ENCODE data around the gene OTX2.

Gene OTX2

DNA sequence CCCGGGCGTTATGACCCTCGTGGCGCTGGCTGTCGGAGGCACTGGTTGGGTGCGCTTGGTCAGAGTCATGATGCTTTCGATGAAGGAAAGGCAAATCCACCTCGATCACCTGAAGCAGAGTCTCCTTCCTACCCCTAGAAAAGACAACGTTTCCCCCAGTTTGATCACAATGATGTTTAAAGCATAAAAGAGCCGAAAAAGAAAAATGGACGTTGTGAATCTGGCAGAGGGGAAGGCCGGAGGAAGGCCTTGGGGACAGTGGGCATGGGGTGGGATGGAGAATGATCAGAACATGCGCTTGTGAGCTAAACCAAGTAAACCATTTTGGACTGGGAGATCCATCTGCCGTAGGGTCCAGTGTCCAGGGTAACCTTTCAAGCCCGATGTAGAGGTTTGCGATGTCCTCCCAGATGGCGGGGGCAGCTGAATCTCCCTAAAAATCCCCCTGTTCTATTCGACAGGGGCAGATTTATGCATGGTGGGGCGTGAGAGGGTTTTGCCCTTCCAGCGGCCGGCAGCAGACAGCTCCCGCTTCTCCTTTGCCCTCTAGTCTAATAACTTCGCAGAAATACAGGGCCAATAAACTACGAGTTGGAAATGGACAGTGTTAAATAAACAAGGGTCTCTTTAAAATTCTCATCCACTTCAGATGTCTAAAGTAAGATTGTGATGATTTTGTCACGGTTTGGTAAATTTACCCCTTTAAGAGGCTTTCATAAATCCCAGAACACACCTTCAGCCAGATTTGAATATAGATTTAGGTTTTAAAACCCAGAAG lies 2.3 kb upstream of the OTX2 start:
- no peak for DNase-seq (ENCODE audit: low read depth)

DNA sequence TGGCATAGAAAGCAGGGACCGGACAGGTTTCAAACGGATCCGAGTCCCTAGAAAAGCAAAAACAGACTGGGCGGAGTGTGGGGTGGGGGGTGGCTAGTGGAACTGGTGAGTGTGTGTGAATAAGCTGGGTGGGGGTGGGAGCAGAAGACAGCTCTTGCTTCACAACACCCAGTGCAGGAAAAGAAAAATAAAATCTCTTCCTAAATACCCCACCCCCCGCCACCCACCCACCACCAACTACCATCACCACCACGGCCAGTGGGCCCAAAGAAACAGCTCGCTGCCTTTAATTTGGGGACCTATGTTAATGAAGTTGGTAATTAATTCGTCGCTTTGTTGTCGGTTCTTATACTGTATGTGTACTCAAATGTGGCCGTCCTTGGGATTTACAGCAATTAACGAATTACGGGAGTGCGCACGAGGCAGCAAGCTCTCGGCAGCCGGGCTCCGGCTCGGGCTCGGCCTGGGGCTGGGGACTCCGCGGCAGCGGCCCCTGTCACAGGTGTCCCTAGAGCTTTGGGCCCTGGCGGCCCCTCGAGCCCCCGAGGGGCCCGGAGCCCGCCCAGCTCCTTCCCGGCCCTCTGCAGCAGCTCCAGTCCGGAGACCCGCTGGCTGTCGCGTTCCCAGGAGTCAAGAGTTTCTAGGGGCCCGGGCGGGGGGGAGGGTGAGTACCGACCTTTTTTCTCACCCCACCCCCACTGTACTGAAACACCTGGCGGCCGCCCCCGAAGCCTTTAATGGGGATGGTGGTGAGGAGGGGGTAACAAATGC lies 1.5 kb upstream of the OTX2 start:
- DNase-seq (ENCODE audit: low read depth), result no peak

DNA sequence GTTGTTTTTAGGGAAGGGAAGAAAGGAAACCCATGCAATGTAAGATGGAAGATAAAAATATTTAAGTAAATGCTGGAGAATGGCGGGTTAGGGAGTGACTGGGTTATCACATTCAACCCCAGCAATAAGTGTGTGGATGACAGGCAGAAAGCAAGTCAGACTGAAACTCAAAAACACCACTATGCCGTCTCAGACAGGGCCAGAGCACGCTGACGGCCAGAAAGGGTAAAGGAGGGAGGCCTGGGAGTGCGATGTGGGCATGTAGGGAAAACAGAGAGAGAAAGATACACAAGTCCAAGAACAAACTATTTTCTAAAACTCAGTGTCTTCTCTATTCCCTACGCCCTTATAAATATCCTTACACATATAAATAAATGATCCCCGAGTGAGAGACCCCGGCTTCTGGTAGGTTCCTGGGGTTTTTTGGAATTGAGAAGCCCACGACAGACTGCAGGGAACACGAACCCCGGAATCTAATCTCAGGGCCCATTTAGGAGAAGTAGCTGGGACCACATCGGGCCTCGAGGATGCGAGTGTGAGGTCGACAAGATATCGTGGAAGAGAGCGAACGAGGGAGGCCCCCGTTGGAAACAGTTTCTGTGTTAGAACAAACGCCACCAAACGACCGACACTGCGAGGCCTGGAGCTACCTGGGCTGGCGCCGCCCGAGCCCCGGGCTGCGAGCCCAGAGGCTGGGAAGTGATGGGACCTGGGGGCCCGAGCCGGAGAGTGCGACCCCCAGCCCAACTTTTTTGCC lies 735 bp upstream of the OTX2 start:
- DNase-seq (ENCODE audit: low read depth), result no peak

DNA sequence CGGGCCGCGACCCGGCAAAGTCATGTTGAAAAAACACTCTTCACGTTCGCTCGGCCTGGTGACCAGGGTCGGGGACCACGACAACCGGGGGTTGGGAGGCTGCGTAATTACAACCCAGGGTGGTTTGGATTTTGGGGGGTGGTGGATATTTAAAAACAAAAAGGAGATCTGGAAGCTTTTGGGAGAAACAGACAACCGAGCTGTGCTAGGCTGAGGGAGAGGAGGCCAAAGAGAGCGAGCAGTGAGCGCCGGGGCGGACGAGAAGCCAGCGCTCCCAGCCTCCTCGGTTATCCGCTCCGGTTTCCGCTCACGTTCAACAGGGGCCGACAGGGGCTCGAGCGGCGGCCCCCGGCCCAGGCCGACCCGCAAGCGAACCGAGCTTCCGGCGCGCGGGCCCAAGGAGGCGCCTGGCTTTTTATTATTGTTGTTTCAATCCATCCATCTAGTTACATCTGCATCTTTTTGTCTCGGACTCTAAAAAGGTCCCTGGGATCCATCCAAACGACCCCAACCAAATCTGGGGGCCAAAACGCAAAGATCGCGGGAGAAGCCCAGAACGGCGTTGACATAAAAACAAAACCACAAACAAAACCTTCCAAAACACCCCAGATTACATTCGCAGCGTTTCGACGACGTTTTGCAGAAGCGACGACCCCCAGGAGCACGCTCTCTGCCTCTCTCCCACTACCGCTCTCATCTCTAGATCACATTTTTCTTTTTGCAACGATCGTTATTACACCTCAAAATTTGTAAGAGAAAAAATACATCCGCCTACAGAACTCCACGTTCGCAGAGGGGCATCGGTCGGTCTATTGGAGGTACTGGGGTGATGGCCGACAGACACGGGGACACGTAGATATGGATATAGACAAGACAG lies 771 bp downstream of the OTX2 start:
- DNase-seq (ENCODE audit: low read depth), result no peak

DNA sequence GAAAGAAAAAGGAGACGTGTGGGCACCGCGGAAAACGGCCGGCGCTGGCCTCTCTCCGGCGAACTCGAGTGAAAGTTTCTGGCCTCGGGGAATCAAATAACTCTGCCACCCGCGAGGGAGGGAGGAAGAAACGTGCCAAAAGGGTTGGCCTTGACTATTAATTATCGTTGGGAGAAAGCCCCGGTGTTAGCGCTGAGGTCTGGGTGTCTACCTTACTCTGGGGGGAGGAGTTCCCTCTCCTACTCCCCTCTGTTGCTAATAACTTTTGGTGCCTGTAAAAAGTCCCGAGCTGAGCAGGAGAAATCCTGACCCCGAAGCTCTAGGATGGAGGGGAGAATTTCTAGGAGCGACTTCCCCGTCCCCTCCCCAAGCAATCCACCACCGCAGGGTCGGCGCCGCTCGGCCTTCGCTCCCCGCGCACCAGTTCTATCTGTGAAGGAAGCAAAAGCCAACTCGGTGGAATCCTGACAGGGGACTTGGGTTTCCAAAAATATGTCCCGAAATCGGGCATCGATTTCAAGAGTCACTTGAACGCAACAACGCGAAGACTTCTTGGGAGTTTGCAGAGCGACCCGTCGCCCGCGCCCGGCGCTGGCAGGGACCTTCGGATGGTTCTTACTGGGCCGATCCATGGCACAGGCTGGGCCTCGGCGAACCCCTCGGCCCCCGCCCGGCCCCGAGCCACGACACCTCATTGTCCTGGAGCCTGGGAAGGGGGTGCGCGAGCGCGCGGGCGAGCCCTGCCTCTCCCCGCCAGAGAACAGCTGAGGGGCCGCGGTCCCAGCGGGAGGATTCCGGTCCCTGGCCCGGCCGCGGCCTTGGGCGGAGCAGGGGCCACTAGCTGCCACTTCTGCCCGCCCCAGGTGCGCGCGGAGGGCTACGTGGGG lies 1.7 kb downstream of the OTX2 start:
- no peak for DNase-seq (ENCODE audit: low read depth)

DNA sequence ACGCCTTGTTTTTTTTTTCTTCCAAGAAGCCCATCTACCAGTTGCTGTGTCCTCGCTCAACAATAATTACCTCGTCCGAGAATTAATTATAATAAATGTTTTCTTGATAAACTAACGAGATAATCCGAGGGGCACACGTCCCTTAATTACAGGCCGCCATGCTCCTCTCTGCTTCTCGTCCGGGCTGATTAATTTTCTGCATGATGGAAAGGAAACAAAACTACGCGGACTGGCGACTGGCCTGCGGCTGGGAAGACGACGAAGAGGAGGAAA lies 2.2 kb downstream of the OTX2 start:
- DNase-seq (ENCODE audit: low read depth), result no peak

DNA sequence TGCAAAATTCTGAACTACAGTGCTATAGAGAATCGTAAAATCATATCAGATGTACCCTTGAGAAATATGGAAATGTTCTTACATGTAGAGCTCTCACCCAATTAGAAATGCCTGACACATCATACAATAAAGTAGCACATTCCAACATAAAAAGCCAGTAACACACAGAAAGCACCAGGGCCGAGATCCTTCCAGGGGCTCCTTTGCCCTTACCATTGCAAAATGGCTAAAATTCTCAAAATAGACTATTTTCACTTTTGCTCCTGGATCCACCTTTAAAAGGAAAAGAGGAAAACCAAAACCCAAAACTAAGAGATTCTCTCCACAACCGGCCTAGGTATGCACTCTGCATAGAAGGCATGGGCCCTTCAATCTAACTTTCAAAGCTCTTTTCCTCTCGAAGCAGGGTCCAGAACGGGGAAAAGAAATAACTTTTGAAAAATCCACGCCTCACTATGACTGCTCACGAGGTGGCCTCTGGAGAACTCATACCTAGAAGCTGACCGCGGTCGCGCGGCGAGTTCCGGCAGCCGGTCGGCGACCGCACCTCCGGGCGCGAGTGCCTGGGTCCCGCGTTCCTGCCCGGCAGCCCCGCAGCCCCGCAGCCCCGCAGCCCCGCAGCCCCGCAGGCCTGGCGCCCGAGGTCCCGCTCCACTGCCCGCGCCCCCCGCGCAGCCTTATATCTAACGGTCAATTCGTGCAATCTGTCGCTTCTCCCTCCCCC lies 2.7 kb downstream of the OTX2 start:
- no peak for DNase-seq (ENCODE audit: low read depth)

DNA sequence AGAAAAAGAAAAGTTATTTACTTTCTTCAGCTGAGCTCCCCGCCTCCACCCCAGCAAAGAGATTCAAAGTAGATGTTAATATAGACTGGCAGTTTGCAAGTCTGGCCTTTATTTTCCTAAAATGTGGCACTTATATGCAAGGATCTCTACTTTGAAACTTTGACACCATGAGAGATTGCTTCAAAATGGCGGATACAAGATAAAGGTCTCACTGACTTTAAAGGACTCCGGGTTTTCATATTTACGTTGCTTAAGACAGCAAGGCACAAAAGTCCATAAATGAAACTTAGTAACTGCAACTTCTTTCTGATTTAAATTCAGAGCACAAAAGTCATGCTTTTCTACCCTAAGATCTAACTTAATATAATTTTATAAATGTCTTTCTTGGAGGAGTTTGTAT lies 3.5 kb downstream of the OTX2 start:
- no peak for DNase-seq (ENCODE audit: low read depth)

DNA sequence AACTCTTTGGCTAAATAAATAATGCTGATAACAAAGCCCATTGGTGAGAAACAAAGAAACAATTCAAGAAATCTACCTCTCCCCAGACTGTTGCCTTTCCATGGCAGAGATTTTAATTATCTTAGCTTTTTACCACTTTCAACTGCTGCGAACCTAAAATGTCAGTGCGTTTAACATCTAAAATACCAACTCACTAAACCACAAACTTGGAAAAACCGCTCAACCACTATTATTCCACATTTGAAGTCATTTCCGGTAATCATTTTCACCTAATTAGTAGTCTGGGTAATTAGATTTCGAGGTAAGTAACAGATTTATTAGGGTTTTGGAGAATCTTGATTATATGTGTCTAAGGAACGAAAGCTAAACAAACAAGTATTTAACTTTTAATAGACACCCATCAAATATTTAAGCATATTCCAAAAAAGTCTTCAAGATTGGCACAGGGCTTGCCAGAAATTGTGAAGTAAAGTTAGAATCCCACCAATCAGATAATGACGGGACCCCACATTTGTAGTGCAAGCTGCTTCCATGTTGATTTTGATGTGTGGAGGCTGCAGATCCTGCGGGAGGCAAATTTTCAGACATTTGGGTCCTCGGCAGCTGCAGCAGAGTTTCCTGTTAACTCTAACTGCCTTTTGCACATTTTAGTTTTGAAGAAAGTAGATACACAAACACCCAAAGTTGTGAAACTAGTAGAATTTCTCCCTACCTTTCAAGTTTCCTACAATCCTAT lies 4.1 kb downstream of the OTX2 start:
- DNase-seq (ENCODE audit: low read depth), result no peak

DNA sequence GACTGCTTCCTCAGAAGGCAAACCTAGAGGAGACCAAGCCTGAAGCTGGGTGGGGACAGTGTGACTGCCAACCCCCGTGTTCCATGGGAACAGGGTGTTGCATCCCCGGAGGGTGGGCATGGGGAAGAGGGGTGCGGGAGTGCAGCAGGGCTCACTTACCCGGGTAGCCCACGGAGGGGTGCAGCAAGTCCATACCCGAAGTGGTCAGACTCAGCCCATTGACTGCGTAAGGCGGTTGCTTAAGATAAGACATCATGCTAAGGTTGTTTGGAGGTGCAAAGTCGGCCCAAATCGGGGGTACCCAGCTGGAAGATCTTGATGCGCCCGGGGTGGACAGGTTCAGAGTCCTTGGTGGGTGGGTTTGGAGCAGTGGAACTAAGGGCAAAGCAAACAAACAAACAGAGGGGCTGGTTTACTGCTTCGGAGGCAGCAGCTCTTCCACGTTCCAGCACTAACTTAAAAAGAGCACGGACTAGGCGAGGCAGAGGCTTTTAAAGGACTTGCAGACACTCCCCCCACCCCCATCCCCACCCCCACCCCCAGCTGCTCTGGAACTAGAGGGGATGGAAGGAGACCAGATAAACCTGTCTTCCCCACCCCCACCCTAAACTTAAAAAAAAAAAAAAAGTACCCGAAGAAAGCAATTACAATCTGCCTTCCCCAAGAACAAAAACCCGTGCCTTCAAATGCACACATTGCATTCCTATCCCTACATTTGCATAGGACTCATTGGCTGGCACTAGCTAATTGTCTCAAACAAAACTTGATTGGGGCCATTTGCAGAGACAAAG lies 4.9 kb downstream of the OTX2 start:
- no peak for DNase-seq (ENCODE audit: low read depth)

DNA sequence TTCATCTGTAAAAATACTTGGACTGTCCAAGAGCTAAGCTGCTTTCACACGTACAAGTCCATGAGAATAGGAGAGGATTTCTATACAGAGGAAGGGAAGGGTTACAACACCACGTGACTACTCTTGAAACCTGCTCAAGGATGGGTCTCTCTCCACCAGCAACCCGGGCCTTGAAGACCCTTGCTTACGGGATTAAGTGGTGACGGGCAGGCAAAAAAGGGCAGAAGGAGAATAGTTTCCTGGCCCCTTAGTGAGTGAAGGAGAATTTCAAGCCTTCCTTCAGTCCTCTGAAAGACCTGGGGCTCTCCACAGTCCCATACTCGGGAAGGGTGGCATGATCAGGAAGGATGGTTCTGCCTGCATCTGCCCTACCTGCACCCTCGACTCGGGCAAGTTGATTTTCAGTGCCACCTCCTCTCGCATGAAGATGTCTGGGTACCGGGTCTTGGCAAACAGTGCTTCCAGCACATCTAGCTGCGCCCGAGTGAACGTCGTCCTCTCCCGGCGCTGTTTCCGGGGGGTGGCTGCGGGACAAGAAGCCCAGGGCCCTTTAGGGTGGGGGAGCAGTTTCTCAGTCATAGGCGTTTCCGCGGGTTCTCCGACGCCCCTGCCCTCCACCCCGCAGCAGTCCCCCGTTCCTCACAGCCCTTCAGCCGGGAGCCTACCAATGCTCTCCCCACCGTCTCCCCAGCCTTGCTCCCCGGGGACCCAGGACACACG lies 6.3 kb downstream of the OTX2 start:
- no peak for DNase-seq (ENCODE audit: low read depth)

DNA sequence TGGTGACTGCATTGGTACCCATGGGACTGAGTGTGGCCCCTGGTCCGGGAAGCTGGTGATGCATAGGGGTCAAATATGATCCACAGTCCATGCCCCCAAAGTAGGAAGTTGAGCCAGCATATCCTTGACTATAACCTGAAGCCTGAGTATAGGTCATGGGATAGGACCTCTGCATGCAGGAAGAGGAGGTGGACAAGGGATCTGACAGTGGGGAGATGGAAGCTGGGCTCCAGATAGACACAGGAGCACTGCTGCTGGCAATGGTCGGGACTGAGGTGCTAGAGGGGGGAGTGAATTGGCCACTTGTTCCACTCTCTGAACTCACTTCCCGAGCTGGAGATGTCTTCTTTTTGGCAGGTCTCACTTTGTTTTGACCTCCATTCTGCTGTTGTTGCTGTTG lies 8.4 kb downstream of the OTX2 start:
- no peak for DNase-seq (ENCODE audit: low read depth)

DNA sequence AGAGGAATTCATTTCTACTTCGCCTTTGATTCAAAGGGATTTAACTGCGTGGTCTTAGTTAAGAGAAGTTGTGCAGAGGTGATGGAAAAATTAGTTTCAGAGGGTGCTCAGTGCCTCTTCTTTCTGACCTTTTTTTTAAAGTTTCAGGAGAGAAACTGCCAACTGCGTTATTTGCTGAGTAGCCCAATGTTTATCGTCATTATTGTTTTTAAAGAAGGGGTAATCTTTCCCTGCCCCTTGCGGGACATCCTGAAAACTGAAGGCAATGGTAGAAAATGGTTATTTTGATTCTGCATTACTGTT lies 11.0 kb downstream of the OTX2 start:
- no peak for DNase-seq (ENCODE audit: low read depth)

DNA sequence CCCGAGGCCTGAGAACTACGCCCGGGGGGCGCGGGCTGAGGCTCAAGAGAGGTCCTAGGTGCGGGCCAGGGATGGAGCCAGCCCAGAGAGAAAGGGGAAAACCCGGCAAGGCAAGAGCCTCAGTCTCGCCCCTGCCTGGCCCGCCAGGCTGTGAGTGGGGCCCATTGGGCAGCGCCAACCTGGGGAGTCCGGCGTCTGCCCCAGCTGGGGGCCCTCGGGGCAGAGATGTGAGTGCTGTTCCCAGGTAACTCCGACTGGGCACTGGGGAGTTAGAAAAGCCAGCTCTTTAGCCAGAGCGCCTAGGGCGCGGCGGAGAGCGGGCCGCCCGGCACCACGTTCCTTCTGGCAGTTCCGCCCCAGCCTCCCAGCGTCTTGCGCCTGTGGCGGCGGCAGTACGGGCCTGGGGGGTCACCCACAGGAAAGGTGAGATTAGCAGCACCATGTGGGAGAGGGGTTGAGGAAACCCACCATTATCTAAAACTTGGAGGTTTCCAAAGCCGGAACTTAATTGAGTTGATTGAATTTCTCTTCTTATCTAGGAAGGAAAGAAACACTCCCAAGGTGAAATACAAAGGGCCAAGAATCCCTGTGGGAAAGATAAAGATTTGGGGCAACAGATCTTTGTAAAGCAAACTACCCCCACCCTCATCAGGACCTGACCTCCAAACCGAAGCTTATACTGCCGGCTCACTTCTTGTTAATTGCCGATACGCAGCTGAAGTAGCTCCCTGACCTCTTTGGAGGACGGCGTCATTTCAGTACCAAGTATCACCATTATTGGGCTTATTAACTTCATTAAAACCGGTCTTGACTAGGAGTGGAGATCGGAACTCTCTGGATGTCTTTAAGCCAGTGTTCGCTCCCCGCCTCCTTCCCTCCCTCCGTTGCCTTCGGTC lies 11.6 kb downstream of the OTX2 start:
- no peak for DNase-seq (ENCODE audit: low read depth)

DNA sequence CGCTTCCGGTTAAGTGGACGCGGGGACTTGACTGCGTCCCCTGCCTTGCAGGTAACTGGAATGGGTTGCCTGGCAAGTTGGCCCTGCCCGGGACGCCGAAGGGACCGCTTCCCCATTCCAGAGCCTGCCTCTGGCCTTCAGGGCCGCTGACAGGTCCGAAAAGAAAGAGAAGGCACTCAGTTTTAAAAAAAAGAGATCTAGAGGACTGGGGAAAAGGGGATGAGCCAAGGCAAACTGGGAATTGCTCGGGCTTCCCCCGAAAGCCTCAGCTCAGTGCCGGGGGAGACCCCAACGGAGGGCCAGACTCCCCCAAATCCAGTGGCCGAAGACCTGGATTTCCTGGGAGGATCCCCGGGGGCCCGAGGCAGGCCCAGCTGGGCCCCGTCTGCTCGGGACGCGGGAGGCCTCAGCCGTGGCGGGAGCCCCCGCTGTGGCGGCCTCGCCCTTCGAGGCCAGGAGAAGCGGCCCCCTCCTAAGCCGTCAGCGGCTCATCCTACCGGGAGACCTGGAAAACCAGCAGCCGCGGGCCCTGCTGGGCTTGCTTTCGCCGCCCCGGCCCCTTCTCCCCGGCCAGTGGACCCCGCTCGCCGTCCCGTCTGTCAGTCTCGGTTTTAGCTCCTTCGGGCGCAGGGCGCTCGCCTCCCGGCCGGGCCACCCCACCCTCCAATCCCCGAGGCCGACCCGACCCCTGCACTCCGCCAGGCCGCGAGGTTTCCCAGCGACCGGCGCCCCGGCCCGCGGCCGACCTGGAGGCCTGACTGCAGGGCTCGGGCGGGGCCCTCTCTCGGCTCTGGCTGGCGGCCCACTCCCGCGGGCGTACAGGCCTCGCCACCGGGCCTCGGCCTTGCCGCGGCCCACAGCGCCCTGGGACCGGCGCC lies 12.5 kb downstream of the OTX2 start:
- no peak for DNase-seq (ENCODE audit: low read depth)

DNA sequence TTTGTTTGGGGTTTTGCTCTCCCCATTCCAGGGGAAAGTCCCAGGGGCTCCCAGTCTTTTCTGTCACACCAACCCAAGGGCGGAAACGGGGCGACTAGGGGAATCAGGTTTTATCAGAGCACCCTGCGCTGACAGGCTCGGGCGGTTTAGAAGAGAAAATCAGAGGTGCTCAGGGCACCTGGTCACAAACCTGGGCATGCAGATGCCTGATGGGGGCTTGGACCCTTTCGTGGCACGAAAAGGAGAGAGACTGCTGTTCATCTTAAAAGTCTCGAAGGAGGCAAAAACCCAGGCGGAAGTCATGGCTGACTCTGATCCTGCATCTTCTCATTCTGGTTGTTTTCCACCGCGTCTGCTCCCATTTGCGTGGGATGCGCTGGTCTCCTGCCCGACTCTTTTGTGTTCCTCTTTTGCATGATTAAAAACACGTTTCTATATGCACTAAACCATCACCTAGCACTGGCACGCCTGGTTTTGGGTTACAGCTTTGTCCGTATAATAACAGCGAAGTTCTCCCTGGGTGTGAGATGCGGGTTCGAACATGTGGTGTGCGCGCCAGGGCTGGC lies 13.2 kb downstream of the OTX2 start:
- DNase-seq (ENCODE audit: low read depth), result no peak
